T47D (cell line): Measurements from ENCODE around the gene KCNJ11.

Experiments
- DNase-seq, 2 experiments: peaks; one replicate each; pipeline versions ENCODE4 v3.0.0 to v3.0.0-alpha.2; 2011 to 2012; ENCODE audit warnings: low read depth in 1 of 2, low spot score in 1 of 2
- JUND ChIP-seq: IDR thresholded peaks from 2 replicates; pipeline ENCODE4 v1.6.1; 2012; ENCODE audit warnings: low read depth
- in situ Hi-C: cut with HindIII; loops from 2 replicates; pipeline ENCODE4 v1.10.0; 2016; ENCODE audit warnings: low sequenced_read_pairs, low pct_unique_long_range_greater_than_20kb

KCNJ11 gene

DNA sequence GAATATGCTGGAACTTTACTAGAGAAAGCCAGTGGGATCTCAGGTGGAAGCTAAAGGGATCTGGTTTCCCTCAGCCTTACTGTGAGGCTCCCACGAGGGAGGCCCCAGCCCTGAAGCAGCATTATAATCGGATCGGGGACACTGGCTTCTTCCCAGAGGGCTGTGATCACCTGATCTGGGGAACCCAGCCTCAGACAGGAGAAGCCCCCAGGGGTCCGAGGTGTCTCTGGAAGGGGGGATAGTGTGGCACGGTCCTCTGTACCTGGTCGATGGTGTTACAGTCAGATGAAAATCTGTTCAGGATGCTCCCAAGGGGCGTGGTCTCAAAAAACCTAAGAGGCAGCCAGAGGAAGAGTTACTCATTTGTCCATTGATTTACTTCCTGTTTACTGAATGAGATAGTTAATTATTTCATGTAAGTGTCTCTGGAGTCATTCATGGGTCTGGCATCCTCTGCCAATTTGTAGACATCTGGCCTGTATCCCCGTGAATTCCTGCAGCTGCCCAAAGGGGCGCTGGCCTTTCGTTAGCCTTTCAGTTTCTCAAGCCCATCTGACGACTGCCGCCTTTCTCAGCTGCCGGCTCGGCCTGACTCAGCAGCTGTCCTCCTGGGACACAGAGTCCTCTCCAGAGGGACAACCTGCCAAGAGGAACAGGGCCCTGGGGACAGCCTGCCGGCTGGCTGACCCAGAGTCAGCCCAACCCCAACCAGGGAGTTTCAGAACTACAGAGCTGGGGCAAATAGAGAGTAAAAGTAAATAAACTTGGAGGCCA, 17.0 kb upstream of the KCNJ11 start:
- TF ChIP-seq JUND: no peak
- in situ Hi-C loops: no loop called here
- peak in 1 of 2 experiments; percentile 65 for DNase-seq

GRCh38 chr11:17403980-17404759, 15.7 kb upstream of the KCNJ11 start:
- TF ChIP-seq JUND: no peak
- DNase-seq: no peak
- in situ Hi-C loops: no loop called here

DNA sequence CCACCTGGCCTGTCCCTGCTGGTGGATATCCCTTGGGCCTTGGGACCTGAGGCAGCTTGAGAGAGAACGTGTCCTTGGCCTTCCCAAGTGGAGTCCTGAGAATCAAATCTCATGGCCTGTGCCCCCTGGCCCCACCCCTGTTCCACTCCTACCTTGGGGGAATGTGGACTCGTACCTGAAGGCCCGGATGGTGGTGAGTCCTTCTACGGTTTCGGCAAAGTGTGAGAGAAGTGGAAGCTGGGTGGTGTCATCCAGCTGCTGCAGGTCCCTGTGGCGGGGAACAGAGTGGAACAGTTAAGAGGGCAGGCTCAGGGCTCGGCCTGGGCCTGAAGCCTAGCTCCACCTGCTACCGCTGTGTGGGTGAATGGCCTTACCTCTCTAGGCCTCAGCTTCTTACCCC, 14.0 kb upstream of the KCNJ11 start:
- in situ Hi-C loops: no loop called here
- no peak for TF ChIP-seq JUND
- DNase-seq: no peak

DNA sequence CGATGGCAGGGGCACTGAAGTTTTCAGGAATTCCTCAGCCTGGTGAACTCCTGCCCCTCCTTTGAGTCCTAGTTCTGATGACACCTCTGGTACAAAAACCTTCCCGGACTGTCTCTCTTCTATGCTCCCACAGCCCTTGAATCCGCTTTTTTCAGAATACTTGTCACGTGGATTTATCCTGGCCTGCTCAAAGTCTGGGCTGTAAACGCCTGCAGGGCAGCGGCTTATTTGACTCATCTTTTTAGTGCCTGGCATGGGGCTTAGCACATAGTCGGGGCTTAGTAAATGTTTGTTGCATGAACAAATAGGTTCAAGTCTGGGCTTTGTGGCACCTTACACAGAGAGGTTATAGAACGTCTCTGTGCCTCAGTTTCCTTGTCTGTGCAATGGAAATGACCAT, 13.4 kb upstream of the KCNJ11 start:
- DNase-seq: no peak
- no peak for TF ChIP-seq JUND
- in situ Hi-C loops: no loop called here

GRCh38 chr11:17401316-17401715, 12.9 kb upstream of the KCNJ11 start:
- in situ Hi-C loops: no loop called here
- no peak for DNase-seq
- no peak for TF ChIP-seq JUND

DNA sequence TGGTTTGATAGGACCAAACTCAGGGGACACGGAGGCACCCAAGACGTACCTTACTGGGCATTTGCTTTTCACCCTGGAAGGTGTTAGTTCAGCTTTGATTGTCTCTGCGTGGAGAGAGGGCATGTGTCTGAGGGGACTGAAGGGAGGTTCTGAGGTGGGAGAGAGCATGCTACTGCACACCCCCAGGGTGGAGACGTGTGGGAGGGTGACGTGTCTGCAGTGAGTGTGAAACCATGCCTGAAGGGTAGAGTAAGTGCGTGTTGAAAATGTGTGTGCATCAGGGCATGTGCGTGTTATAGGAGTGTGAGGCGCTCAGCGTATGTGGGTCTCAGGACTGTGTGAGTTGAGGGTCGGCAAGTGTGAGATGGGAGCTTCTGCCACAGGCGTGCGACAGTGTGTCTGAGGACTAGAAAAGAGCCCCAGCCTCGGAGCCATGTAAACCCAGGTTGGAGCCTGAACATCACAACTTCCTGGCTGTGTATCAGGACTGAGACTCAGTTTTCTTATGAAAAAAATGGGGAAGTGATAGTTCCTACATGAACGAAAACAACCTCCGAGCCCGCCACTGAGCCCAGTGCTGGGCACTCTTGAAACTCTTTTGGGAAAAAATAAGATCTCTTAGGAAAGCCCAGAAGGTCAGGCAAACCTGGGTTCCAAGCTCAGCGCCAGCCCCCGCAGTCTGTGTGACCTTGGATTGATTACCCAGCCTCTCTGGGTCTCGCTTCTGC, 11.8 kb upstream of the KCNJ11 start:
- no peak for DNase-seq
- TF ChIP-seq JUND: no peak
- in situ Hi-C loops: no loop called here

DNA sequence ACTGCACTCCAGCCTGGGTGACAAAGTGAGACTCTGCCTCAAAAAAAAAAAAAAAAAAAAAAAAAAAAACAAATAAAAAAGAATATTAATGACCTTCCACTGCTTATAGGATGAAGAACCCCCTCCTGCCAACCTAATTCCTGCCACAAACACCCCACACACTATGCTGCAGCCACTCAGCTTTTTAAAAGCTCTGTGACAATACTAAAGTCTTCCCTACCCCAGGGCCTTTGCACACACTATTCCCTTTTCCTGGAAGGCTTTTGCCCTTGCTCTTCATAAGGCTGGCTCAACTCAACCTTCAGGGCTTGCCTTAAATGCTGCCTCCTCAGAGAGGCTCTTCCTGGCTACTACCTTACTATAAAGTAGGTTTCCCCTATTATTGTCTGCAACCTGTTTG, 10.8 kb upstream of the KCNJ11 start:
- no peak for TF ChIP-seq JUND
- in situ Hi-C loops: no loop called here
- DNase-seq: no peak

DNA sequence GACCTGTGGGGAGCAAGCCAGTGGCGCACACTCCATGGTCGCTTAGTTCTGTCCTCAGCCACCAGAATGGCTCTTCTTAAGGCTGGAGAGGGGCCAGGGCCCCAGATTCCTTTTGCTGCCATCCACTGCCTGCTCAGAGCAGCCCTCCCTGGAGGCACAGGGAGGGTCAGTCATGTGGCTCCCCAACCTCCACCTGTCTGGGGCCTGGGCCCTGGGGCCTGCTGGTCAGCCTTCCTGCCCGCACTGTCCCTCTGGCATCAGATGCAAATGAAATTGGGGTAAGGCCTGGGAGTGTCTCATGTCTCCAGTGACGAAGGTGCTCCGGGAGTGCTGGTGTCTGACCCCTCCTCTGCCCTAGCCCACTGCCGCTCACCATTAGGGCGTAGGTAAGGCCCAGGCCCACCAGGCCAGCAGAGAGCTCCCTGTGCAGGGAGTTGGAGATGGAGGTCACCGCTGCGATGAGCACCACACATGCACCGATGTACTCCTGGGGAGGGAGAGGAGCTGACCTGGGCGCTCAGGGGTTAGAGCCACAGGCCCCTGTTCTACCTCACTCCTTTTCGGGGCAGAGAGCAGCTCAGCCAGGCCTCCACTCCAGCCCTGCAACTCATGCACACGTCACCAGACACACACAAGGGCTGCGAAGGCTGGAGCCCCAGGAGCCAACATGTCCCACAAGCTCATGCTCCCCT, 9.0 kb upstream of the KCNJ11 start:
- DNase-seq: no peak
- in situ Hi-C loops: no loop called here
- TF ChIP-seq JUND: no peak

DNA sequence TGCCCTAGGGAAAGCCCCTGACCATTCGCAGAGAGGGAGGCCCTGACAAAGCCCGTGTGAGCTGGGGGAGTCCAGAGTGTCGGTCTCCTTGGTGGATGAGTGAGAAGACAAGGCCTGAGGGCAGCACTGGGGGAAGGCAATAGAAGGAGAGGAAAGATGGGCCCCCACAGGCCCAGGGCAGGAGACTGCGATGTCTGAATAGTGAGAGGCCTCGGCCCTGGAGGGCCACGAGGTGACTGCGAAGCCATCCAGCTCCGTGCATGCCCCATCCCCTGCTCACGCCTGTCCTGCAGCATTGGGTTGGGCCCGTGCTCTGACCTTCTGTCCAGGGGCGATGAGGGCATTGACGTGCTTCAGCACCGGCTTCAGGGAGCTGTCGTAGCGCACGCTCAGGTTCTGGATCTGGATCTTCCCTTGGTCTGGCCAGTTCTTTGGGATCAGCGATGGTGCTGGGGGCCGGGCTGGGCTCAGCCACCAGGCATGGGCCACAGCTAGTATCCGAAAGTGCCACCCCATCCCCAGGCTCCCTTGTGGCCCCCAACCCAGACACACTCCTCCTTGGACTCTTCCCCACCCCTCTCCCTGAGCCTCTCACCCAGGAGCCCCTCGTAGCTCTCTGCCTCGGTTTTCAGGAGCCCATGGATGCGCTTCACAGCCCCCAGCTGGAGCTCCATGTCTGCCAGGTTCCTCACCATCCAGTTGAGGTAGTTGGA, 8.3 kb upstream of the KCNJ11 start:
- in situ Hi-C loops: no loop called here
- TF ChIP-seq JUND: no peak
- no peak for DNase-seq

- in situ Hi-C loops: no loop called here
- no peak for DNase-seq
These were observed 7.5 kb upstream of the KCNJ11 start for GRCh38 chr11:17395978-17396377.

GRCh38 chr11:17395554-17395961, 7.1 kb upstream of the KCNJ11 start:
- no peak for DNase-seq
- in situ Hi-C loops: no loop called here
- no peak for TF ChIP-seq JUND

More at GRCh38 chr11:17395978-17396377, 7.5 kb upstream of the KCNJ11 start:
- TF ChIP-seq JUND: no peak
